ENCODE data around the gene ACOX2.
A peak's percentile ranks its signal among the peaks of the same experiment; 100 is the strongest.

Gene ACOX2

GRCh38 chr3:58536501-58537411 lies at the start of gene ACOX2:
TSS of gene ACOX2 (minus strand) at chr3:58537190. CDS start at chr3:58535106, 2,084 bp downstream.
- TF ChIP-seq CTCF (IDR thresholded peaks at IDR 0.05; ENCODE audit: extremely low read depth, missing control alignments) = no peak
- DNase-seq (ENCODE audit: low spot score) = peak; percentile 2

- no peak for TF ChIP-seq CTCF (IDR thresholded peaks at IDR 0.05; ENCODE audit: extremely low read depth, missing control alignments)
- peak; percentile 43 for DNase-seq (ENCODE audit: low spot score)
Measured at GRCh38 chr3:58585994-58586393, 49.0 kb upstream of the ACOX2 start.

- peak; percentile 78 for DNase-seq (ENCODE audit: low spot score)
- peak; percentile 36 for TF ChIP-seq CTCF (IDR thresholded peaks at IDR 0.05; ENCODE audit: extremely low read depth, missing control alignments)
Measured at GRCh38 chr3:58585005-58585786, 48.2 kb upstream of the ACOX2 start.

- DNase-seq (ENCODE audit: low spot score) = no peak
- TF ChIP-seq CTCF (IDR thresholded peaks at IDR 0.05; ENCODE audit: extremely low read depth, missing control alignments) = no peak
Measured at GRCh38 chr3:58584690-58585004, 47.7 kb upstream of the ACOX2 start.

- TF ChIP-seq CTCF (IDR thresholded peaks at IDR 0.05; ENCODE audit: extremely low read depth, missing control alignments) = no peak
- DNase-seq (ENCODE audit: low spot score) = no peak
Measured at GRCh38 chr3:58581328-58582091, 44.5 kb upstream of the ACOX2 start.

GRCh38 chr3:58580826-58581327 lies 43.9 kb upstream of the ACOX2 start:
- no peak for TF ChIP-seq CTCF (IDR thresholded peaks at IDR 0.05; ENCODE audit: extremely low read depth, missing control alignments)
- no peak for DNase-seq (ENCODE audit: low spot score)
